Activated B cell treated with CpG ODN at 0.5 μM for 24 hours (primary cell): ENCODE data around the gene NPFF. TPM values are rescaled to one million over a fixed set of nuclear protein-coding genes. Genes with fewer than 3 reads are reported as not detected.

ENCODE experiments used
- ATAC-seq: fragments of 200-7000 bp; cut with Tn5 transposase; one replicate; pipeline ENCODE4 v1.10.0; 2021; ENCODE audit warnings: low read depth, mild to moderate bottlenecking, moderate library complexity
- CTCF ChIA-PET: fragments of 350-600 bp; sonication (Branson Sonifier 250); formaldehyde crosslinking; loops from one replicate; lab custom pipeline; 2021; ENCODE audit warnings: antibody characterized with exemption; lab: Charles Lee
- POLR2A ChIA-PET: fragments of 350-600 bp; sonication (Branson Sonifier 250); formaldehyde crosslinking; loops from one replicate; lab custom pipeline; 2021; ENCODE audit warnings: antibody characterized with exemption; lab: Charles Lee
- DNase-seq: peaks from one replicate; pipeline ENCODE4 v3.0.0; 2022
- H3K27ac Mint-ChIP-seq: one replicate; pipeline ENCODE4 v1.8.0; 2020; ENCODE audit warnings: mixed read lengths
- H3K27me3 Mint-ChIP-seq: one replicate; pipeline ENCODE4 v1.8.0; 2021; ENCODE audit warnings: mixed read lengths
- H3K36me3 Mint-ChIP-seq: one replicate; pipeline ENCODE4 v1.8.0; 2021; ENCODE audit warnings: low read depth, mixed read lengths
- H3K4me1 Mint-ChIP-seq: one replicate; pipeline ENCODE4 v1.8.0; 2021; ENCODE audit warnings: mixed read lengths
- H3K4me3 Mint-ChIP-seq: one replicate; pipeline ENCODE4 v1.8.0; 2020; ENCODE audit warnings: mild to moderate bottlenecking, mixed read lengths
- H3K9me3 Mint-ChIP-seq: one replicate; pipeline ENCODE4 v1.8.0; 2020; ENCODE audit warnings: mixed read lengths
- CTCF ChIP-seq: fragments of 200-600 bp; IDR thresholded peaks from one replicate; pipeline ENCODE4 v1.8.0; 2022; ENCODE audit warnings: antibody characterized with exemption, mild to moderate bottlenecking
- intact Hi-C: fragments of 100-400 bp; cut with micrococcal nuclease; formaldehyde crosslinking; loops from one replicate; pipeline ENCODE4 v1.15.1; 2024
- total RNA-seq: library from RNA; stranded (reverse); gene quantifications from 2 replicates; pipeline ENCODE4 v1.2.3, GENCODE V29; 2022

The NPFF gene
- total RNA-seq, 1 donor from 2014 or later: not detected

GRCh38 chr12:53463802-53464560 lies 43.3 kb downstream of the NPFF start:
- Mint-ChIP-seq H3K27ac (no peak overlapping the region), H3K9me3 (no peaks in the 10 kb centered on the region), H3K4me1 (peaks cover 13% of the 10 kb centered on the region), H3K27me3 (no peaks in the 10 kb centered on the region), H3K4me3 (no peak overlapping the region), H3K36me3 (peaks cover 97% of the 10 kb centered on the region)
- DNase-seq (no peak), ATAC-seq (no peak)
- ChIA-PET POLR2A (interaction anchor here (0.5 to 1.0 kb wide), 4 partner anchors 10 to 242 kb away, joined by 3 to 4 read pairs (median 3); partner anchors contain the start of gene TARBP2), CTCF (no interaction called here)
- intact Hi-C loops: no loop called here
- no peak for TF ChIP-seq CTCF

- ChIA-PET POLR2A (no interaction called here), CTCF (no interaction called here)
- no peaks in the 10 kb centered on the region for H3K27me3 Mint-ChIP-seq
- no peak overlapping the region for H3K27ac Mint-ChIP-seq
- DNase-seq (no peak), ATAC-seq (no peak)
- peaks cover 13% of the 10 kb centered on the region for H3K4me1 Mint-ChIP-seq
- H3K36me3 Mint-ChIP-seq: peaks cover 98% of the 10 kb centered on the region
- no peaks in the 10 kb centered on the region for H3K9me3 Mint-ChIP-seq
- TF ChIP-seq CTCF: no peak
- intact Hi-C loops: no loop called here
- H3K4me3 Mint-ChIP-seq: no peak overlapping the region
Measured at GRCh38 chr12:53462935-53463334, 44.3 kb downstream of the NPFF start.

- Mint-ChIP-seq H3K36me3 (peaks cover 93% of the 10 kb centered on the region), H3K27me3 (no peaks in the 10 kb centered on the region), H3K27ac (no peak overlapping the region), H3K4me3 (no peak overlapping the region), H3K9me3 (no peaks in the 10 kb centered on the region), H3K4me1 (peaks cover 13% of the 10 kb centered on the region)
- DNase-seq: no peak
- CTCF ChIA-PET: interaction anchor here (0.6 kb wide), 1 partner anchor 27 kb away, joined by 4 read pairs; no protein-coding TSS in a partner anchor
- POLR2A ChIA-PET: interaction anchor here (1.0 to 1.2 kb wide), 2 partner anchors 9 to 14 kb away, joined by 4 to 7 read pairs; no protein-coding TSS in a partner anchor
- ATAC-seq: no peak
- no peak for TF ChIP-seq CTCF
- intact Hi-C loops: no loop called here
Measured at GRCh38 chr12:53461591-53461990, 45.7 kb downstream of the NPFF start.

GRCh38 chr12:53461059-53461458 lies 46.2 kb downstream of the NPFF start:
- intact Hi-C loops: no loop called here
- ATAC-seq: no peak
- ChIA-PET CTCF (no interaction called here), POLR2A (interaction anchor here (1.0 to 1.2 kb wide), 2 partner anchors 8 to 14 kb away, joined by 4 to 7 read pairs; no protein-coding TSS in a partner anchor)
- H3K27ac Mint-ChIP-seq: no peak overlapping the region
- H3K9me3 Mint-ChIP-seq: no peaks in the 10 kb centered on the region
- no peaks in the 10 kb centered on the region for H3K27me3 Mint-ChIP-seq
- H3K4me1 Mint-ChIP-seq: peaks cover 13% of the 10 kb centered on the region
- peaks cover 93% of the 10 kb centered on the region for H3K36me3 Mint-ChIP-seq
- DNase-seq: no peak
- TF ChIP-seq CTCF: no peak
- no peak overlapping the region for H3K4me3 Mint-ChIP-seq

GRCh38 chr12:53459097-53459496 lies 48.2 kb downstream of the NPFF start:
- ChIA-PET POLR2A (interaction anchor here (0.5 to 1.1 kb wide), 9 partner anchors 8 to 1416 kb away, joined by 3 to 11 read pairs (median 4); partner anchors contain the start of genes PRR13 and TARBP2), CTCF (no interaction called here)
- peaks cover 15% of the 10 kb centered on the region for H3K4me1 Mint-ChIP-seq
- no peaks in the 10 kb centered on the region for H3K27me3 Mint-ChIP-seq
- no peaks in the 10 kb centered on the region for H3K9me3 Mint-ChIP-seq
- no peak overlapping the region for H3K4me3 Mint-ChIP-seq
- no peak for TF ChIP-seq CTCF
- no peak overlapping the region for H3K27ac Mint-ChIP-seq
- intact Hi-C loops: loop anchor here (2.0 kb wide), 1 partner anchor 14 kb away; no protein-coding TSS in a partner anchor
- ATAC-seq: no peak
- H3K36me3 Mint-ChIP-seq: peaks cover 93% of the 10 kb centered on the region
- DNase-seq: no peak
